Neural progenitor cell (in vitro differentiated cells): Measurements from ENCODE around the gene ZNF91. TPM values are rescaled to one million over a fixed set of nuclear protein-coding genes. Genes with fewer than 3 reads are reported as not detected.

Experiments used
- DNase-seq: peaks from one replicate; pipeline ENCODE4 v3.0.0-alpha.2; 2016; ENCODE audit warnings: low spot score
- H2AFZ ChIP-seq: fragments of 200-600 bp; sonication (generic); replicated peaks from 2 replicates; pipeline ENCODE4 v1.6.1; 2016; ENCODE audit warnings: antibody characterized with exemption
- H3F3A ChIP-seq: fragments of 200-600 bp; sonication (generic); 2 replicates; pipeline ENCODE4 v1.6.1; 2016; ENCODE audit warnings: antibody characterized with exemption, low read depth
- H3K27ac ChIP-seq: fragments of 200-600 bp; sonication (generic); 2 replicates; pipeline ENCODE4 v1.5.1; 2016; ENCODE audit warnings: mild to moderate bottlenecking
- H3K27me3 ChIP-seq: fragments of 200-600 bp; sonication (generic); 2 replicates; pipeline ENCODE4 v1.6.1; 2016; ENCODE audit warnings: mild to moderate bottlenecking, moderate library complexity
- H3K36me3 ChIP-seq: fragments of 200-600 bp; sonication (generic); 2 replicates; pipeline ENCODE4 v1.5.1; 2016
- H3K4me1 ChIP-seq: fragments of 200-600 bp; sonication (generic); 2 replicates; pipeline ENCODE4 v1.6.1; 2016; ENCODE audit warnings: mixed run types
- H3K4me2 ChIP-seq: fragments of 200-600 bp; sonication (generic); 2 replicates; pipeline ENCODE4 v1.6.1; 2016
- H3K4me3 ChIP-seq: fragments of 200-600 bp; sonication (generic); 2 replicates; pipeline ENCODE4 v1.5.1; 2016
- H3K79me2 ChIP-seq: fragments of 200-600 bp; sonication (generic); 2 replicates; pipeline ENCODE4 v1.6.1; 2016; ENCODE audit warnings: low read depth
- H3K9ac ChIP-seq: fragments of 200-600 bp; sonication (generic); 2 replicates; pipeline ENCODE4 v1.6.1; 2016
- H3K9me3 ChIP-seq: fragments of 200-600 bp; sonication (generic); 2 replicates; pipeline ENCODE4 v1.5.1; 2016; ENCODE audit warnings: low read depth
- H4K20me1 ChIP-seq: fragments of 200-600 bp; sonication (generic); 2 replicates; pipeline ENCODE4 v1.6.1; 2016; ENCODE audit warnings: low read depth
- H3K27ac Mint-ChIP-seq: 3 replicates; pipeline ENCODE4 v1.8.0; 2021; ENCODE audit warnings: mixed read lengths
- H3K27me3 Mint-ChIP-seq: 2 replicates; pipeline ENCODE4 v1.8.0; 2022; ENCODE audit warnings: low read depth, mild to moderate bottlenecking, inconsistent platforms, moderate library complexity, mixed read lengths; ENCODE audit not compliant: insufficient read depth
- H3K36me3 Mint-ChIP-seq: 3 replicates; pipeline ENCODE4 v1.8.0; 2021; ENCODE audit warnings: mixed read lengths
- H3K4me1 Mint-ChIP-seq: 3 replicates; pipeline ENCODE4 v1.8.0; 2021; ENCODE audit warnings: mixed read lengths
- H3K4me3 Mint-ChIP-seq: 3 replicates; pipeline ENCODE4 v1.8.0; 2021; ENCODE audit warnings: mild to moderate bottlenecking, moderate library complexity, mixed read lengths
- H3K9me3 Mint-ChIP-seq: 3 replicates; pipeline ENCODE4 v1.8.0; 2020; ENCODE audit warnings: mixed read lengths
- CTCF ChIP-seq: fragments of 200-600 bp; sonication (generic); IDR thresholded peaks from 2 replicates; pipeline ENCODE4 v1.5.1; 2017; ENCODE audit warnings: antibody characterized with exemption, mild to moderate bottlenecking
- EZH2 ChIP-seq: fragments of 200-600 bp; sonication (generic); IDR thresholded peaks from 2 replicates; pipeline ENCODE4 v1.6.1; 2017; ENCODE audit warnings: antibody characterized with exemption, mild to moderate bottlenecking, moderate library complexity
- EZH2phosphoT487 ChIP-seq: fragments of 200-600 bp; sonication (generic); IDR thresholded peaks from 2 replicates; pipeline ENCODE4 v1.6.1; 2017; ENCODE audit warnings: antibody characterized with exemption
- total RNA-seq: library from RNA; depleted of rRNA; stranded (reverse); fragments of >200 nt; gene quantifications from 2 replicates; pipeline ENCODE4 v1.2.3, GENCODE V29; 2015; ENCODE audit warnings: low replicate concordance

Gene ZNF91
- total RNA-seq, 1 donor from 2014 or later: 105 TPM

- H3K27ac ChIP-seq: no peak overlapping the region
- no peak overlapping the region for H3K27ac Mint-ChIP-seq
- no peak for DNase-seq
- no peaks in the 10 kb centered on the region for H3F3A ChIP-seq
- H3K36me3 Mint-ChIP-seq: no peaks in the 10 kb centered on the region
- no peaks in the 10 kb centered on the region for H3K4me1 ChIP-seq
- no peaks in the 10 kb centered on the region for H3K4me1 Mint-ChIP-seq
- TF ChIP-seq EZH2phosphoT487 (no peak), CTCF (no peak), EZH2 (no peak)
- no peaks in the 10 kb centered on the region for H3K79me2 ChIP-seq
- H3K4me2 ChIP-seq: no peak overlapping the region
- no peak overlapping the region for H2AFZ ChIP-seq
- H3K4me3 ChIP-seq: no peak overlapping the region
- peaks cover 11% of the 10 kb centered on the region for H3K27me3 Mint-ChIP-seq
- H3K4me3 Mint-ChIP-seq: no peak overlapping the region
- no peaks in the 10 kb centered on the region for H3K9me3 ChIP-seq
- peaks cover 11% of the 10 kb centered on the region for H3K9me3 Mint-ChIP-seq
- H3K9ac ChIP-seq: no peak overlapping the region
- H4K20me1 ChIP-seq: no peaks in the 10 kb centered on the region
- no peaks in the 10 kb centered on the region for H3K27me3 ChIP-seq
- H3K36me3 ChIP-seq: no peaks in the 10 kb centered on the region
Measured at GRCh38 chr19:23318143-23318542, 77.1 kb downstream of the ZNF91 start.

DNA sequence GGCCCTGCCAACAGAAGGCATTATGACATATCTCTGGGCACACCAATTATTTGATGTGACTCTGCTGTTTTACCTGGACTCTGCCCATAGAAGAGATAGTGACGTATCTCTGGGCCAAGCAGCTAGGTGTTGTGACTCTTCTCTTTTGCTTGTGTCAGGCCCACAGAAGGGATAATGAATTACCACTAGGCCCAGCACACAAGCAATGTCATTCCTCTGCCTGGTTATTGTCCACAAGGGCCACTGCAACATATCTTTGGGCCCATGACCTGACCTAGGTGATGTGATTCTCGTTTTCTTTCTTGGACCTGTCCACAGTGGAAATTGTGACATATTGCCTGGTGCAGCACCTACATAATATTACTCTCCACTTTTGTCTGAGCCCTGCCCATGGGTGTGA, 80.0 kb downstream of the ZNF91 start:
- Mint-ChIP-seq H3K4me1 (no peaks in the 10 kb centered on the region), H3K9me3 (peaks cover 8% of the 10 kb centered on the region), H3K4me3 (no peak overlapping the region), H3K36me3 (no peaks in the 10 kb centered on the region), H3K27ac (no peak overlapping the region), H3K27me3 (peaks cover 4% of the 10 kb centered on the region)
- Histone ChIP-seq H3F3A (no peaks in the 10 kb centered on the region), H3K27me3 (no peaks in the 10 kb centered on the region), H3K4me3 (no peak overlapping the region), H3K79me2 (no peaks in the 10 kb centered on the region), H3K4me1 (no peaks in the 10 kb centered on the region), H3K4me2 (no peak overlapping the region), H4K20me1 (no peaks in the 10 kb centered on the region), H3K9ac (no peak overlapping the region), H3K36me3 (no peaks in the 10 kb centered on the region), H3K27ac (no peak overlapping the region), H3K9me3 (no peaks in the 10 kb centered on the region), H2AFZ (no peak overlapping the region)
- DNase-seq: no peak
- no peak for TF ChIP-seq EZH2phosphoT487
- no peak for TF ChIP-seq EZH2
- TF ChIP-seq CTCF: no peak

DNA sequence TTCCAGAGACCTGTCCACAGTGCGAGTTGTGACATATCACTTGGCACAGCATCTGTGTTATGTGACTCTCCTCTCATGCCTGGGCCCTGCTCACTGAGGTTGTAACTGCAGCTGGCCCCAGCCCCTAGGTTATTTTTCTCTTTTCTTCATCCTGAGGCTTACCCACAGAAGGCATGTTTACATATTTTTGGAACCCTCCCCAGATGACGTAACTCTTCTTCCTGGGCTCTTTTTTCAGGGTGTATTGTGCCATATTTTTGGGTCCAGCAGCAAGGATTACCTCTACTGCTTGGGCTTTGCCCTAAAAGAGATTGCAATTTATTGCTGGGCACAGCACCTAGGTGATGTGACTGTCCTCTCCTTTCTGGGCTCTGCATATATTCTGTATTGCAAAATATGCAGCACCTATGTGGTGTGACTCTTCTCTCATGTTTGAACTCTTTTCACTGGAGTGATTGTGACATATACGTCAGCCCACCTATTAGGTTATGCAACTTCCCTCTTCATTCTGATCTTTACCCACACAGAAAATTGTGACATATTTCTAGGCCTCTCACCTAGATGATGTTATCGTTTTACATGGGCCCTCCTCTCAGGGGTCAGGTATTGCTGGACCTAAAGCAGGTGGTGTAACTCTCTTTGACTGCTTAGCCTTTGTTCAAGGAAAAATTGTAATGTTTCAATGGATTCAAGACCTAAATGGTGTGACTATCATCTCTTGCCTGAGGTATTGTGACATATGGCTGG, 80.6 kb downstream of the ZNF91 start:
- no peaks in the 10 kb centered on the region for H3K9me3 ChIP-seq
- Mint-ChIP-seq H3K4me1 (no peaks in the 10 kb centered on the region), H3K9me3 (peaks cover 8% of the 10 kb centered on the region), H3K36me3 (no peaks in the 10 kb centered on the region), H3K4me3 (no peak overlapping the region), H3K27ac (no peak overlapping the region), H3K27me3 (peaks cover 4% of the 10 kb centered on the region)
- TF ChIP-seq EZH2: no peak
- TF ChIP-seq EZH2phosphoT487: no peak
- H3K36me3 ChIP-seq: no peaks in the 10 kb centered on the region
- no peak overlapping the region for H2AFZ ChIP-seq
- H3K27ac ChIP-seq: no peak overlapping the region
- no peaks in the 10 kb centered on the region for H4K20me1 ChIP-seq
- no peaks in the 10 kb centered on the region for H3K79me2 ChIP-seq
- no peaks in the 10 kb centered on the region for H3K27me3 ChIP-seq
- H3K4me1 ChIP-seq: no peaks in the 10 kb centered on the region
- H3K9ac ChIP-seq: no peak overlapping the region
- DNase-seq: no peak
- no peaks in the 10 kb centered on the region for H3F3A ChIP-seq
- no peak overlapping the region for H3K4me3 ChIP-seq
- H3K4me2 ChIP-seq: no peak overlapping the region

- no peaks in the 10 kb centered on the region for H3K4me1 Mint-ChIP-seq
- H3K4me3 Mint-ChIP-seq: no peak overlapping the region
- no peak for DNase-seq
- H3K9me3 ChIP-seq: no peaks in the 10 kb centered on the region
- peaks cover 4% of the 10 kb centered on the region for H3K27me3 Mint-ChIP-seq
- TF ChIP-seq EZH2phosphoT487 (no peak), CTCF (no peak), EZH2 (no peak)
- H3K27me3 ChIP-seq: no peaks in the 10 kb centered on the region
- H2AFZ ChIP-seq: no peak overlapping the region
- no peaks in the 10 kb centered on the region for H4K20me1 ChIP-seq
- no peak overlapping the region for H3K4me2 ChIP-seq
- no peaks in the 10 kb centered on the region for H3K79me2 ChIP-seq
- no peaks in the 10 kb centered on the region for H3K4me1 ChIP-seq
- no peaks in the 10 kb centered on the region for H3K36me3 Mint-ChIP-seq
- H3F3A ChIP-seq: no peaks in the 10 kb centered on the region
- H3K27ac ChIP-seq: no peak overlapping the region
- no peak overlapping the region for H3K9ac ChIP-seq
- no peak overlapping the region for H3K4me3 ChIP-seq
- no peak overlapping the region for H3K27ac Mint-ChIP-seq
- H3K36me3 ChIP-seq: no peaks in the 10 kb centered on the region
- H3K9me3 Mint-ChIP-seq: peaks cover 2% of the 10 kb centered on the region
Measured at GRCh38 chr19:23313196-23313595, 82.1 kb downstream of the ZNF91 start.
